Measurements from ENCODE around the gene GMPS.
"Not testable (repeated sequence)": the region's sequence is repeated elsewhere in the genome, so short reads cannot be mapped to it uniquely, and the experiment has no call there.

DNA sequence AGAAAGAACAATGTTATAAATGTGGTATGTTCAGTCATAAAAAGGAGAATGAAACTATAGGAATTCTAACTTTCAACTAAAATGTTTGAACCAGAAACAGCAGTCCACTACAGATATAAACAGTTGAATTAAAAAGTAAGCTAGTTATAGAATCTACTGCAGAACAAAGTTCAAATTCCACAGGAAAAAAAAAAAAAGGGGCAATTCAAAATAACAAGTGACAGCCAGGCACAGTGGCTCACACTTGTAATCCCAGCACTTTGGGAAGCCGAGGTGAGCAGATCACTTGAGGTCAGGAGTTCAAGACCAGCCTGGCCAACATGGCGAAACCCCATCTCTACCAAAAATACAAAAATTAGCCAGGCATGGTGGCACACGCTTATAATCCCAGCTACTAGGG is 21.0 kb upstream of the GMPS start:
- TF ChIP-seq, protein P1, sequence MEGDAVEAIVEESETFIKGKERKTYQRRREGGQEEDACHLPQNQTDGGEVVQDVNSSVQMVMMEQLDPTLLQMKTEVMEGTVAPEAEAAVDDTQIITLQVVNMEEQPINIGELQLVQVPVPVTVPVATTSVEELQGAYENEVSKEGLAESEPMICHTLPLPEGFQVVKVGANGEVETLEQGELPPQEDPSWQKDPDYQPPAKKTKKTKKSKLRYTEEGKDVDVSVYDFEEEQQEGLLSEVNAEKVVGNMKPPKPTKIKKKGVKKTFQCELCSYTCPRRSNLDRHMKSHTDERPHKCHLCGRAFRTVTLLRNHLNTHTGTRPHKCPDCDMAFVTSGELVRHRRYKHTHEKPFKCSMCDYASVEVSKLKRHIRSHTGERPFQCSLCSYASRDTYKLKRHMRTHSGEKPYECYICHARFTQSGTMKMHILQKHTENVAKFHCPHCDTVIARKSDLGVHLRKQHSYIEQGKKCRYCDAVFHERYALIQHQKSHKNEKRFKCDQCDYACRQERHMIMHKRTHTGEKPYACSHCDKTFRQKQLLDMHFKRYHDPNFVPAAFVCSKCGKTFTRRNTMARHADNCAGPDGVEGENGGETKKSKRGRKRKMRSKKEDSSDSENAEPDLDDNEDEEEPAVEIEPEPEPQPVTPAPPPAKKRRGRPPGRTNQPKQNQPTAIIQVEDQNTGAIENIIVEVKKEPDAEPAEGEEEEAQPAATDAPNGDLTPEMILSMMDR (IDR thresholded peaks at IDR 0.05), result not testable (repeated sequence)
- not testable (repeated sequence) for TF ChIP-seq POLR2A (IDR thresholded peaks at IDR 0.05)
